ENCODE results near the gene TIE1.

The TIE1 gene

DNA sequence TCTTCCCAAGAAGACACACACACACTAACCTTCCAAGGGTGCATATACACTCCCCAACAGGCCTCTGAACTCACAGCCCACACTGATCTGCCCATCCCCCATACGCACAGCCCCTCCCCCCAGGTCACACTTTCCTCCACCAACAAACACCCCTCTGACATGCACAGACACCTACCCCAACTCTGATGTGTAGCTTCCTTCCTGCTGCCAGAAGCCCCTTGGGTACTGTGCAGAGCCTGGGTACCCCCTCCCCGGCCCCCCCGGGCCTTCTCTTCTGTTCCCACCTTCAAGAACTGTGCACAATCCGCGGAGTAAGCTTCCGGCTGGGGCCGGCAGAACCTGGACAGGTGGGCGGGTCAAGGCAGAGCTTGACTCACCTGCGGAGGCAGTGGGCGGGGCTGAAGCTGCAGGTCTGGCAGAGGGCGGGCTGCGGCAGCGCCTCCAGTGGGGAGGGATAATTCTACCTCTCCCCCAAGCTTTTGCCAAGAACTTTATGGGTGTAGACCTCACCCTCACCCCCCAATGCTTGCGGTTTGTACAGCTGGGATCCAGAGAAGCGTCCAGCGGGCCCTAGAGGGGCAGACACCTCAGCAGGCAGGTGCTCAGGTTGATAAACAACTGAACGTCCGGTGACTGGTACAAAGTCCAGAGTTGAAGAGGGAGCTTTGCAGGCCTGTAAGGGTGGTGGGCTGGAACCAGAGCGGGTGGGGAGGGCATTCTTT is 15.4 kb upstream of the TIE1 start, which contains the start of gene C1orf210:
C1orf210 (minus strand) TSS at position 313 of the 722 bp plus-strand sequence. CDS start 2,311 bp downstream, outside the sequence.
- no peak for DNase-seq (ENCODE audit: low read depth in 2 of 2)
- no peak for TF ChIP-seq CTCF (IDR thresholded peaks at IDR 0.05; ENCODE audit: low read depth, low read length)
- H3K4me3 ChIP-seq (replicated peaks in 1 of 2; ENCODE audit: low read depth in 2 of 2, low read length in 2 of 2): no peak within 1 kb of the TSS

DNA sequence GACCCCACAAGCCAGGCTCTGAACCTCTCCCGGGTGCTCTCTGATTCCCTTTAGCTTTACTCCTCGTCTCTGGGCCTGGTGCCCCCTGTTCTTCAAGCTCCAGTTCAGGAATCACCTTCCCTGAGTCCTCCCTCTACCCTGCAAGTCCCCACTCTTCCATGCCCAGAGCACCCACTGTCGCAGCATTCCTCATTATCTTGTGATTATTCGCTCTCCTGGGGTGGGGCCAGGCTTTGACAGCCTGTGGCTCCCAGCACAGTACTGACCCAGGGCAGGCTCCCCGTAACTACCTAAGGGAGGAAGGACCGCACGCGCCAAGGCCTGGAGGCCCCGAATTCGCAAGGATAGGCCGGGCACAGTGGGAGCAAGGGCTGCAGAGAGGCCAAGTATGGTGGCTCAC is 14.7 kb upstream of the TIE1 start:
- no peak for TF ChIP-seq CTCF (IDR thresholded peaks at IDR 0.05; ENCODE audit: low read depth, low read length)
- H3K4me3 ChIP-seq (replicated peaks in 1 of 2; ENCODE audit: low read depth in 2 of 2, low read length in 2 of 2): no peak overlapping the region
- no peak for DNase-seq (ENCODE audit: low read depth in 2 of 2)

GRCh38 chr1:43286533-43286932 is 14.2 kb upstream of the TIE1 start:
- H3K4me3 ChIP-seq (replicated peaks in 1 of 2; ENCODE audit: low read depth in 2 of 2, low read length in 2 of 2): no peak overlapping the region
- TF ChIP-seq CTCF (IDR thresholded peaks at IDR 0.05; ENCODE audit: low read depth, low read length): no peak
- no peak for DNase-seq (ENCODE audit: low read depth in 2 of 2)

- no peak overlapping the region for H3K4me3 ChIP-seq (replicated peaks in 1 of 2; ENCODE audit: low read depth in 2 of 2, low read length in 2 of 2)
- TF ChIP-seq CTCF (IDR thresholded peaks at IDR 0.05; ENCODE audit: low read depth, low read length): no peak
- DNase-seq (ENCODE audit: low read depth in 2 of 2): no peak
Measured at GRCh38 chr1:43288058-43288784, 12.6 kb upstream of the TIE1 start.

- TF ChIP-seq CTCF (IDR thresholded peaks at IDR 0.05; ENCODE audit: low read depth, low read length): no peak
- no peak overlapping the region for H3K4me3 ChIP-seq (replicated peaks in 1 of 2; ENCODE audit: low read depth in 2 of 2, low read length in 2 of 2)
- DNase-seq (ENCODE audit: low read depth in 2 of 2): no peak
Measured at GRCh38 chr1:43288785-43289706, 11.7 kb upstream of the TIE1 start.

DNA sequence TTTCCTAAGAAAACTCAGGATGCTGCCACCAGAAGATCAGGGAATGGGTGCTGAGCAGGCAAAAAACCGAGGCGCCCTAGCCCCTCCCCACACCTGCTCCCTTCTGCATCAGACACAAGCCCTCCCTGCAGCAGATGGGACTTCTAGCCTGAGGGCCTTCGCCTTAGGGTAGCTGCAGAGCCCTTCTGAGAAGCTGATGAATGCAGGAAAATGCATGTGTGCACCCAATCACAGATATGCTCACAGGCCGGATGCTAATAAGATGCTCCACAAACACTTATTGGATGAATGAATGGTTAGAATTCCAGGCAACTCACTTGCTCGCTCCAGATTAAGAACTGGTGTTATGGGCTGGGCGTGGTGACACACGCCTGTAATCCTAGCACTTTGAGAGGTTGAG is 8.6 kb upstream of the TIE1 start:
- H3K4me3 ChIP-seq (replicated peaks in 1 of 2; ENCODE audit: low read depth in 2 of 2, low read length in 2 of 2): no peak overlapping the region
- TF ChIP-seq CTCF (IDR thresholded peaks at IDR 0.05; ENCODE audit: low read depth, low read length): no peak
- no peak for DNase-seq (ENCODE audit: low read depth in 2 of 2)

All from cardiac fibroblast (primary cell).